ENCODE data around the gene MBD4.
"Not testable (repeated sequence)": the region's sequence is repeated elsewhere in the genome, so short reads cannot be mapped to it uniquely, and the experiment has no call there.

Gene MBD4

GRCh38 chr3:129413238-129413637 is 26.5 kb downstream of the MBD4 start:
- not testable (repeated sequence) for H3K4me1 Mint-ChIP-seq, H3K9me3 Mint-ChIP-seq, H3K4me3 Mint-ChIP-seq, H3K27ac Mint-ChIP-seq, H3K36me3 Mint-ChIP-seq, H3K27me3 Mint-ChIP-seq

GRCh38 chr3:129412542-129413198 is 27.1 kb downstream of the MBD4 start:
- no peak overlapping the region for H3K27ac Mint-ChIP-seq
- H3K27me3 Mint-ChIP-seq, result no peaks in the 10 kb centered on the region
- no peaks in the 10 kb centered on the region for H3K36me3 Mint-ChIP-seq
- no peak overlapping the region for H3K4me3 Mint-ChIP-seq
- H3K4me1 Mint-ChIP-seq, result no peaks in the 10 kb centered on the region
- H3K9me3 Mint-ChIP-seq, result no peaks in the 10 kb centered on the region

GRCh38 chr3:129410971-129411370 is 28.8 kb downstream of the MBD4 start:
- Mint-ChIP-seq H3K36me3 (no peaks in the 10 kb centered on the region), H3K4me1 (no peaks in the 10 kb centered on the region), H3K27me3 (no peaks in the 10 kb centered on the region), H3K9me3 (no peaks in the 10 kb centered on the region), H3K4me3 (no peak overlapping the region), H3K27ac (no peak overlapping the region)

- Mint-ChIP-seq H3K27me3 (no peaks in the 10 kb centered on the region), H3K27ac (no peak overlapping the region), H3K4me3 (no peak overlapping the region), H3K9me3 (no peaks in the 10 kb centered on the region), H3K4me1 (no peaks in the 10 kb centered on the region), H3K36me3 (no peaks in the 10 kb centered on the region)
Measured at GRCh38 chr3:129409541-129409940, 30.2 kb downstream of the MBD4 start.

GRCh38 chr3:129404610-129405009 is 35.1 kb downstream of the MBD4 start:
- H3K27me3 Mint-ChIP-seq, result no peaks in the 10 kb centered on the region
- H3K4me3 Mint-ChIP-seq, result no peak overlapping the region
- no peaks in the 10 kb centered on the region for H3K4me1 Mint-ChIP-seq
- H3K36me3 Mint-ChIP-seq, result no peaks in the 10 kb centered on the region
- no peaks in the 10 kb centered on the region for H3K9me3 Mint-ChIP-seq
- no peak overlapping the region for H3K27ac Mint-ChIP-seq

GRCh38 chr3:129404130-129404529 is 35.6 kb downstream of the MBD4 start:
- no peak overlapping the region for H3K4me3 Mint-ChIP-seq
- no peaks in the 10 kb centered on the region for H3K4me1 Mint-ChIP-seq
- H3K9me3 Mint-ChIP-seq, result no peaks in the 10 kb centered on the region
- H3K27ac Mint-ChIP-seq, result no peak overlapping the region
- no peaks in the 10 kb centered on the region for H3K36me3 Mint-ChIP-seq
- H3K27me3 Mint-ChIP-seq, result no peaks in the 10 kb centered on the region

GRCh38 chr3:129403450-129403849 is 36.3 kb downstream of the MBD4 start:
- Mint-ChIP-seq H3K9me3 (no peaks in the 10 kb centered on the region), H3K4me3 (no peak overlapping the region), H3K27ac (no peak overlapping the region), H3K27me3 (no peaks in the 10 kb centered on the region), H3K4me1 (peaks cover 4% of the 10 kb centered on the region), H3K36me3 (no peaks in the 10 kb centered on the region)

- H3K27me3 Mint-ChIP-seq, result no peaks in the 10 kb centered on the region
- no peak overlapping the region for H3K27ac Mint-ChIP-seq
- H3K4me1 Mint-ChIP-seq, result peaks cover 12% of the 10 kb centered on the region
- H3K36me3 Mint-ChIP-seq, result no peaks in the 10 kb centered on the region
- H3K4me3 Mint-ChIP-seq, result no peak overlapping the region
- no peaks in the 10 kb centered on the region for H3K9me3 Mint-ChIP-seq
Measured at GRCh38 chr3:129402616-129403015, 37.1 kb downstream of the MBD4 start.

- Mint-ChIP-seq H3K27me3 (no peaks in the 10 kb centered on the region), H3K27ac (no peak overlapping the region), H3K9me3 (no peaks in the 10 kb centered on the region), H3K4me1 (peaks cover 16% of the 10 kb centered on the region), H3K36me3 (no peaks in the 10 kb centered on the region), H3K4me3 (no peak overlapping the region)
Measured at GRCh38 chr3:129402210-129402609, 37.5 kb downstream of the MBD4 start.

- H3K9me3 Mint-ChIP-seq, result no peaks in the 10 kb centered on the region
- peaks cover 32% of the 10 kb centered on the region for H3K4me1 Mint-ChIP-seq
- H3K36me3 Mint-ChIP-seq, result peaks cover 2% of the 10 kb centered on the region
- H3K4me3 Mint-ChIP-seq, result peak overlapping the region; percentile 98
- no peaks in the 10 kb centered on the region for H3K27me3 Mint-ChIP-seq
- H3K27ac Mint-ChIP-seq, result peak overlapping the region; percentile 99
Measured at GRCh38 chr3:129399895-129400357, 39.8 kb downstream of the MBD4 start.

GRCh38 chr3:129399145-129399894 is 40.4 kb downstream of the MBD4 start:
- no peaks in the 10 kb centered on the region for H3K27me3 Mint-ChIP-seq
- H3K36me3 Mint-ChIP-seq, result peaks cover 2% of the 10 kb centered on the region
- peak overlapping the region; percentile 99 for H3K27ac Mint-ChIP-seq
- H3K9me3 Mint-ChIP-seq, result no peaks in the 10 kb centered on the region
- peaks cover 32% of the 10 kb centered on the region for H3K4me1 Mint-ChIP-seq
- peak overlapping the region; percentile 98 for H3K4me3 Mint-ChIP-seq

GRCh38 chr3:129398803-129399144 is 41.0 kb downstream of the MBD4 start:
- Mint-ChIP-seq H3K4me3 (peak overlapping the region; percentile 98), H3K27me3 (no peaks in the 10 kb centered on the region), H3K27ac (peak overlapping the region; percentile 99), H3K4me1 (peaks cover 32% of the 10 kb centered on the region), H3K36me3 (peaks cover 2% of the 10 kb centered on the region), H3K9me3 (no peaks in the 10 kb centered on the region)

GRCh38 chr3:129393760-129394564 is 45.8 kb downstream of the MBD4 start:
- not testable (repeated sequence) for H3K27ac Mint-ChIP-seq, H3K9me3 Mint-ChIP-seq, H3K27me3 Mint-ChIP-seq, H3K36me3 Mint-ChIP-seq, H3K4me3 Mint-ChIP-seq
- peaks cover 32% of the 10 kb centered on the region for H3K4me1 Mint-ChIP-seq

GRCh38 chr3:129393271-129393670 is 46.5 kb downstream of the MBD4 start:
- Mint-ChIP-seq H3K4me1 (peaks cover 27% of the 10 kb centered on the region), H3K9me3 (no peaks in the 10 kb centered on the region), H3K27me3 (no peaks in the 10 kb centered on the region), H3K4me3 (no peak overlapping the region), H3K36me3 (peaks cover 6% of the 10 kb centered on the region), H3K27ac (no peak overlapping the region)

- peaks cover 17% of the 10 kb centered on the region for H3K4me1 Mint-ChIP-seq
- not testable (repeated sequence) for H3K4me3 Mint-ChIP-seq, H3K9me3 Mint-ChIP-seq, H3K27me3 Mint-ChIP-seq
- H3K27ac Mint-ChIP-seq, result peak overlapping the region; percentile 60
- H3K36me3 Mint-ChIP-seq, result peaks cover 13% of the 10 kb centered on the region
Measured at GRCh38 chr3:129392106-129392887, 47.5 kb downstream of the MBD4 start.

Measured in activated naive CD4-positive, alpha-beta T cell treated with anti-CD3 and anti-CD28 coated beads, Interleukin-2, amount 50 U/mL, for 24 hours (primary cell).